Occipital lobe (tissue), 2 donors: ENCODE measurements around the gene MAPK10. TPM values are rescaled to one million over a fixed set of nuclear protein-coding genes. Genes with fewer than 3 reads are reported as not detected.
"Not testable (repeated sequence)": the region's sequence is repeated elsewhere in the genome, so short reads cannot be mapped to it uniquely, and the experiment has no call there.

Experiments used
- DNase-seq: peaks from one replicate; lab custom pipeline; 2025; lab: John Stamatoyannopoulos, UW
- total RNA-seq: library from RNA; depleted of rRNA; stranded (reverse); fragments of >200 nt; gene quantifications from one replicate; pipeline ENCODE4 v1.2.3, GENCODE V29; 2014

Gene MAPK10
- total RNA-seq, 1 donor from 2014 or later, result 265 TPM

DNA sequence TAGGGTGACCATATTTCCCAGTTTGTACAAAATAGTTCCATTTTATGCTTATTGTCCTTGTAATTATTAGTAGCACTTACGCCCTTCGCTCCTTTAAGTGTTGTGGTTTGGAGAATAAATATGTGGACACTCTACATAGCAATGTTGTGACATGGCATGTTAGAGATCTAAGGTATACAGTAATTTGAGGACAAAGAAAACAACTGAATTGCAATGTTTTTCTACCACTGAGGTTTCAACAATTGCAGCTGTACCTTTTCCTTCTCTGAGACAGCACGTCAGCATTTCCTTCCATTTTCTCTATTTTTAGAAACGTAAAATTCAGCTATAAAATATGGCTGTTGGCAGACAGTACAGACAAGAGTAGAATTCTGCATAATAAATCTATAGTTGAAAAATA, 323.1 kb downstream of the MAPK10 start:
- no peak for DNase-seq

DNA sequence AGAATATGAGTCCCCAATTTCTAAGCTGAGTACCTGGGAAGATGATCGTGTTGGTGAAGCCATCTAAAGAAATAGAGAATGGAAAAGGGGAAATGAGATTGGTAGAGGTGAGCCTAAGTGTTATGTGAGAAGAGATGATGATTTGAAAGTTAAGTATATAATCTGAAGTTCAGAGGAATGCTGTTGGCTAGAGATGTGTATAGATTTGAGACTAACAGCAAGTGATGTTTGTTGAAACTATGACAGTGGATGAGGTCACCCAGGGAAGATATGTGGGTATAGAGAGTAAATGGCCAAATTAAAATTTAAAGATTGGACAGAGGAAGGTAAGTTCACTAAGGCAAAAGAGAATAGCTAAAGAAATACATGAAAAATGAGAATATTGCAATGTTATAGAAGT, 324.2 kb downstream of the MAPK10 start:
- DNase-seq, result no peak

DNA sequence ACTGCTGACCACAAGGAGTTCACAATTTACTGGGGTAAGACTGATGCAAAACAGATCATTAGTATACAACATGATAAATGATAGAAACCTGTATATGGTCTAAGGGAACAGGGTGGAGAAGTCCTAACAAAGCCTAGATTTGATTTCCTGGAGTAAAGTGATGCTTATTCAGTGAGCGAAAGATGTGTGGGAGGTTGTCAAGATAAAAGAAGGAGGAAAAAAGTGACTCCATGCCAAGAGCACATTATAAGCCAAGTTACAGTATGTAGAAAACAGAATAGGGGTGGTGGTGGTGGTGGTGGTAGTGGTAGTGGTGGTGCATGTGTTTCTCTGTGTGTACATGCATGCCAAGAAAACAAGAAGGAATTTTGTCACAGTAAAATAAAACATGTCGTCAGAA, 325.2 kb downstream of the MAPK10 start:
- no peak for DNase-seq

DNA sequence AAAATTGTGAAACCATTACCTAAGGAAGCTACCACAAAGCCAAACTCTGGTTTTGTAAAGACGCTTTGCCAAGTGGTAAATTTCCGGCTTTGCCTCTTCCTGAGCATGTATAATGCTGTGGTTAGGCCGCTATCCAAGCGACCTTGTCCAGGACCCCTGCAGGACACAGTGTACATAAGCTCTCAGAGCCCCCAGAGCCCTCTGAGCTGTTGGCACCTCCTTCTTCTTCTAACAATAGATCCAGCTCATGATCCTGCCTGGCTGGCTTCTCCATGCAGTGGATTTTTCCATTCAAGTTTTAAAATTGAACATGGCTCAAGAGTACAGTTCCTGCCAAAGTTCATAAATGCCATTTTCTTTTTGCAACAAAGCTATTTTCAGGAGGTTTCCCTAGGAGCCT, 326.7 kb downstream of the MAPK10 start:
- DNase-seq, result peak; percentile 28

DNA sequence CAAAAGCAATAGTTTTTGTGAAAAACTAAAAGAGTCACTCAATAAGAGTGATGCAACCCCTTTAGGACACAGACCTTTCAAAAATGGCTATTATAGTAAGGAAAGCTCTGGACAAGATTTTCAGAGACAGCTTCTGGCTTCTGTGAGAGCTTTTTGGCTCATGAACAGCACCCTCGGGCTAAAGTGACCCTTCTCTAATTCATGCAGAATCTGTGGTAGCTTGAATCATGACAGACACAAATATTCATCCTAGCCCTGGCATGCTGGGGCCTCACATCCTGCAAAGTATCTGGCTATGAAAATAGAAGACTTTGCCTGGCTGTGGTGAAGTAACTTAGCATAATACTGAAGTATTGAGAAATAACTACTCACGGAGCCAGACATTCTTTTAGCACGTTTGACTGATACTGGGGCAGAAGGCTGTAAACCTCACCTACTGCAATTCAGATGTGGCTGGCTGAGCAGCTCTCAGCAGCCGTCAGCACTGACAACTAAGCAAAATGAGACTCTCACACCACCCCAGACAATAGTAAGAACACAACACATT, 327.3 kb downstream of the MAPK10 start:
- DNase-seq, result no peak

DNA sequence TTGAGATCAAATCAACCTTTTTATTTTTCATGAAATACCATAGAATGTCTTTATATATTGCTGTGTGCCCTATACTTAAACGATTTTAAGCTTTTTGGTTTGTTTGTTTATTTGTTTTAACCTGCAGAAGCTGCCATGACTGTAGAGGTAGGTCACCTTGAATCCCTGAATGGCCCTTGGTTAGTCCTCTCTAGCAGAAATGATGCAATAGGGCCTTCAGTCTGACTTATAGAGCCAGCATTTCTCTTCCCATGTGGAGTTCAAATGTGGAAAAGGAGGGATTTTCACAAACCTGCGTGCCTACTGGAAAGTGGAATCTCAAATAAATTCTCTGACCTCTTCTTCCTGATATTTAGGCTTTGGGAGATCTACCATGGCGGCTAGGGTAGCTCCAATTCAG, 327.9 kb downstream of the MAPK10 start:
- no peak for DNase-seq

DNA sequence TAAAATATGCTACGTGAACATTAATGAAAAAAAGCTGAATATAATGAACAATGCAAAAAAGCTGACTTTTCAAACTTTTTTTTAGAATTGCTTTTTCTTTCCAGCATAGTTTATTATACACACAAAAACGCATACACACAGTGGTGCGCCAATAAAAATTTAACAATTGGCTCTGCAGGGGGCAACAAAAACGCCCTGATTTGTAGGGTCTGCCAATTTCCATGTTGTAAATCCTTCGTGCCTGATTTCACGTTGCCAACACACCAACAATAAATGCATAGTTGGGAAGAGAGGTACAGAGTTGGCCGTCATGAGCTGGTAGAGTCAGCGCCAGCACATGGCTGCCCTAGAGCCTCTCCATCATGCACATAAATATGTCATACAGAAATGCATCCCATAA, 333.1 kb downstream of the MAPK10 start:
- no peak for DNase-seq

DNA sequence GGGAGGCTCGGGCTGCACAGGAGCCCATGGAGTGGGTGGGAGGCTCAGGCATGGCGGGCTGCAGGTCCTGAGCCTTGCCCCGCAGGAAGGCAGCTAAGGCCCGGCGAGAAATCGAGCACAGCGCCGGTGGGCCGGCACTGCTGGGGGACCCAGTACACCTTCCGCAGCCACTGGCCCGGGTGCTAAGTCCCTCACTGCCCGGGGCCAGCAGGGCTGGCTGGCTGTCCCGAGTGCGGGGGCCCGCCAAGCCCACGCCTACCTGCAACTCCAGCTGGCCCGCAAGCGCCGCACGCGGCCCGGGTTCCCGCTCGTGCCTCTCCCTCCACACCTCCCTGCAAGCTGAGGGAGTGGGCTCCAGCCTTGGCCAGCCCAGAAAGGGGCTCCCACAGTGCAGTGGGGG, 338.2 kb downstream of the MAPK10 start:
- DNase-seq, result not testable (repeated sequence)

DNA sequence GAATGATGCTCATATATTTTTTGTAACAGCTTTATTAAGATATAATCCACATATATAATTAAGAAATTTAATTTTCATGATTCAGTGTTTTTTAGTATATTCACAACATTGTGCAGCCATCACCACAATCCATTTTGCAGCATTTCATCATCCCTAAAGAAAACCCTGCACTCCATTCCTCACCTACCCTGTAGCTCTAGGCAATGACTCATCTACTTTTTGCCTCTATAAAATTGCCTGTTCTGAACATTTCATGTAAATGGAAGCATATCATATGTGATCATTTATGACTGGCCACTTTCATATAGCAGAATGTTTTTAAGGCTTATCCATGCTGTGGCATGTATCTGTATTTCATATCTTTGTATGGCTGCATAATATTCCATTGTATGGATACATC, 339.9 kb downstream of the MAPK10 start:
- DNase-seq, result no peak

DNA sequence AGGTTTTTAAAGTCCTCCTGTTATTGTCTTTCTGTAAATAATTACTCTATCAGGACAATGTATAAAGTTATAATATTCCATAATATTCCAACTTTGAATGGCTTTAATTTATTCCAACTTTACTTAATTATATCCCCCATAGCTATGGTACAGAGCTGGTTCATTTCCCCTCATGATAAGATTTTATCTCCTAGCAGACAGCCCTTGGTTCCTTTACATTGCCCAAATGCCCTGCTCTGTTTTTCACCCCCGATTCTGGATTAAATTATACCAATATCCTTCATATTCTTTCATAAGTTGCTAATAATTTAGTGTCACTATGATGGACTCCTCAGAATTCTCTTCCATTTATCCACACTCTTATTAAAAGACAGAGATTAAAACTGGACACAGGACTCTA, 340.5 kb downstream of the MAPK10 start:
- no peak for DNase-seq

DNA sequence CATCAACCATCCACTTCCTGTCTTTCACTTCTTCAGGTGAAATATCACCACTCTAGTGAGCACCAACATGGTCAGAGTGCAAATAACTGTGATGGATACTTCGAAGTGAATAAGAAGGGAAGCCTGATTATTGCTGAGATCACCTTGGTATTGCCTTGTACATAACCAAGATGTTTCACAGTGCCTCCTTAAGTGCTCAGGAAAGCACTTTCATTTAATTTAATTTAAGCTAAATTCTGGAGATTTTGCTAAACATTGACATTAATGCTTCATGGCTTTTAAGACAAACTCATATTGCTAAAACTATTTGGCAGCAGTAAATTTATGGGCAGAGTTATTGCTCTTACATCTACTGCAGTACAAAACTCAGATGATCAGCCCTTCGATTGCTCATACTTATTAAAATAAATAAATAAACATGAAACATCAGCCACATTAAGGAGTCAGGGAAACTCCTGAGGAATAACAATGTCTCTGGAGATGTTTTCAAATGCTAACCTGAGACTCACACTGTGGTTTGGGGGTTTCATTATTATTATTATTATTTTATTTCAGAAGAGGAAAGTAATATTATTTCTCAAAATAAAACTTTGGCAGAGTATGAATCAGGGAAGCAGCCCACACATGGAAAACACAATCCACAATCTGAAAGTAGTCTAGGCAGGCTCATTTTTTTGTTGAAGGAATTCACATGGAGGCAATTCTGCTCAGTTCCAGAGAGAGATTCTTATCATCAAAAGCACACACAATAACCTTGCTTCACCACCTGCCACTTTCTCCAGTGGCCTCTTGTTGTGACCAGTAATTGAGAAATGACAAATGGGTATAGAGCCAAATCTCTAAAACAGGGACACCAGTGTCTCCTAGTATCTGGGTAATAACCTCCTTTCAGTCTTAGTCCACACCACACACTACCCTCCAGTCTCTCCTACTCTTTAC, 344.2 kb downstream of the MAPK10 start:
- DNase-seq, result no peak

DNA sequence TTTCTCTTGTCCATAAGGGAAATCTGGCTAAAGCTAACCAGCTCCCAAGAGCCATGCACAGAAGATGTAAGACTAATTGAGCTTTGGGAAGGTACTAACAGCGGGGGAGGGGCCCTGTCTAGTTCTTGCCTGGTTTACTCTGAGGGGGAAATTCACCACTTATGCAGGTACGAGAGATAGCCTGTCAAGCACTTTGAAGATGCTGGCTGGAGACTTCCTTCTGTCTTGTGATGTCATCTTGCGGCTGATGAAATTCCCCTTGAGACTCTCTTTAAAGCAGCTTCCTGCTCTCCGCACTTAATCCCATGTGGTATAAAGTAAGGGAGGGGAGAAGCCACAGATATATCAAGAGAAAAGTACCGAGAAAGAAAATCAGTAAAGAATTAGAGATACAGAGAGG, 345.3 kb downstream of the MAPK10 start:
- no peak for DNase-seq

DNA sequence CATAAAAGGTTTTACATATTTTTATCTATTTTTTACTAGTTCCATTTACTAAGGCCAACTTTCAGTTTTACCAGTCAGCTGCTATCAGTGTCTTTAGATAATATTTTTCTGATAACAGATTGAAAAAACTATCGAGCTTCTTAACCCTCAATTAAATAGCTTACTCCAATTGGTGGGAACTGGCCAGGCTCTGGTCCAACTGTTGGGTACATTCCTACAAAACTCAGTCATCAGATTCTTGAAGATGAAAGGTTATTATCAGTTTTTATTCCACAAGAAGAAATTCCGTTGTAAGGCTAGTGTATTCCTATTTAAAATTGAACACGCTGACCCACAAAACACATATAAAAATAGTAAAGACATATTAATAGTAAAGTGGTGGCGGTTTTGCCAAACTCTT, 346.2 kb downstream of the MAPK10 start:
- no peak for DNase-seq

DNA sequence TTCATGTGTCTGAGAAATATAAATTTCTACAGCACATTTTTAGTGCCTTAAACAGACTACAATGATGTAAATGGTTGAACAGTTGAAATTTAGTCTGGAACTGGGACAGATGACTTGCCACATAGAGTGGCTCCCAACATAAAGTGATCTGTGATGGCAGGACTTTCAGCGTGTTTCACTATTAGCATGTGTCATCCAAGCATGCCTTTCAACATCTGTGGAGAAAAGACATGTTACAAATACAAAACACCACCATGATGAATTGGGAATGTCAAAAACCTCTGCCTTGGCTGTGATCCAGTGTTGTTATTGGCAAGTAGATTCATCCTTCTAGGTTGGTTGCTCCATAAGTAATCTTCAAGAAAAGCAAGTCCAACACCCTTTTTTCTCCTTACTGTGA, 348.7 kb downstream of the MAPK10 start:
- DNase-seq, result no peak

DNA sequence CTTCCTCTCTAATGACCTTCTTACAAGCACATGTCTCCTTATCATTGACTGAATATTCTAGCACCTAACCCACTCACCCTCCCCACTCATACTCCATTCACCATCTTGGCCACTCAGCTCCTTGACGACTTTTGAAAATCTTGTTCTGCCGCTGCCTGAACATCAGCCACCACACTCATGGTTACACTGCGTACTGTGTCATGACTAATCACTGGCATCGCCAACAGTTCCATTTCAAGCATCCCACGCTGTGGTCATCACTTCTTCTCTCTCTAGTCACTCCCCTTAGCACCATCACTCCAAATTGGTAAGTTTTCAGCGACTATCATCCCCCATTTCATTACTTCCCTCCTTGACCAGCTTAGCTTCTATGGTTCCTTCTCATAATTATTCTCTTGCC, 352.8 kb downstream of the MAPK10 start:
- DNase-seq, result peak; percentile 31

DNA sequence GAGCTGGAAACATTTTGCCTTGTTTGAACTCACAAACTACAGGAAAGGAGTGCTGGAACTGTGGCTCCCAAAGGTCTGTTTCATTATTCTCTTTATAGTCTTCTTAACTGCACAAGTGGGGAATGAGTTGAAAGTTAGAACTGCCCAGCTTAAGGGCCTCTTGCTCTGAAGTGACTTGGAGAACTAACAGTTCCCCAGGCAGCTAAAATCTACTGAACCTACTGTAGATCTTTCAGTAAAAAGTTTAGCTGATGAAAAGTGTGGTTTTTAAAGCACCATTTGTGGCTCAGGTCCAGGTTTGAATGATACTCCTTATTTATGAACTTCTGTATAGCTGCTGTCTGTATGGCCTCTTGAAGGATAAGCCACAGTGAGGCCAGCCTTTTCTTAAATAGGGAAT, 353.8 kb downstream of the MAPK10 start:
- DNase-seq, result no peak

DNA sequence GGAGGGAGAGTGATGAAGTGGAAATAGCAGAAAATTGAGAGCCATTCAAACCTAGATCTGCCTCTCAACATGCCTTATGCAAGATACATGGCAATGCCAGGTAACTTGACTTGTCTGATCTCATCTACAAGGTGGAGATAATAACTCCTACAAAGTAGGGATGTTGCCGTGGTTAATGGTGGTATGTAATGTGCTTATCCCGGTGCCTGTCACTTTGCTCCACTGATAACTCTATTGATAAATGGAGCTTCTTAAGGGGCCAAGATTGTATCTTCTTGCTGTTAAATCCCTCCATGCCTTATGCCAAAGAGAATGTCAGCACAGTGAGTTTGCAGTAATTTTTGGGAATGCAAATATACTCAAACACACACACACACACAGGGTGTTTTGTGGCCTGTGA, 355.8 kb downstream of the MAPK10 start:
- DNase-seq, result no peak

DNA sequence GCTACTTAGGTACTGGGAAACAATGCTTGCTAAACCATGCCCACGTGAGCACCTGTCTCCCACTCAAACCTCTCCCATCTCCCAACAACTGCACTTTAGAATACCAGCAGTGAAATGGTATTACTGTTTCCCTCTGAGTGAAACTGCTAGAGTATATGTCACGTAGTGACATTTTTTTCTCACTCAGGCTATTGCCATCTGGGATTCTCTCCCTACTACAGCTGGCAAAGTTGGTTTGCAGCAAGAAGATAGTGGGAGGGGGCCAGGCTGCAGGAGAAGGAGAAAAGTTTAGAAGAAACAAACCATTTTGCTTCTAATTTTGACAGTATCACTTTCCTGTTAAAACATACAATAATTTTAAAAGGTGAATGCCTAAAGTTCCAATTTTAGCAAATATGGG, 358.3 kb downstream of the MAPK10 start:
- DNase-seq, result no peak

DNA sequence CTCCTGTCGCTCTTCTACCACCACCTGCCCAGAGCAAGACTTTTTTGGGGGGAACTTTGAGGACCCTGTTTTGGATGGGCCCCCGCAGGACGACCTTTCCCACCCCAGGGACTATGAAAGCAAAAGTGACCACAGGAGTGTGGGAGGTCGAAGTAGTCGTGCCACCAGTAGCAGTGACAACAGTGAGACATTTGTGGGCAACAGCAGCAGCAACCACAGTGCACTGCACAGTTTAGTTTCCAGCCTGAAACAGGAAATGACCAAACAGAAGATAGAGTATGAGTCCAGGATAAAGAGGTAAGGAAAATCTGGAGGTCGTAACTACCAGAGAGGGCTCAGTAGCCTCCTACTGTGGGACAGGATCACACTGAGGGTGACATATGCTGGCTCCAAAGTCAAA, 364.5 kb downstream of the MAPK10 start:
- DNase-seq, result no peak

DNA sequence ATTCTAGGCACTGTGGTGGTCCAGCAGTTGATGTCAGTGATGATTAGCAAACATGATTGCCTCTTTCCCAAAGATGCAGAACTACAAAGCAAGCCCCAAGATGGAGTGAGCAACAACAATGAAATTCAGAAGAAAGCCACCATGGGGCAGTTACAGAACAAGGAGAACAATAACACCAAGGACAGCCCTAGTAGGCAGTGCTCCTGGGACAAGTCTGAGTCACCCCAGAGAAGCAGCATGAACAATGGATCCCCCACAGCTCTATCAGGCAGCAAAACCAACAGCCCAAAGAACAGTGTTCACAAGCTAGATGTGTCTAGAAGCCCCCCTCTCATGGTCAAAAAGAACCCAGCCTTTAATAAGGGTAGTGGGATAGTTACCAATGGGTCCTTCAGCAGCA, 365.3 kb downstream of the MAPK10 start:
- no peak for DNase-seq

DNA sequence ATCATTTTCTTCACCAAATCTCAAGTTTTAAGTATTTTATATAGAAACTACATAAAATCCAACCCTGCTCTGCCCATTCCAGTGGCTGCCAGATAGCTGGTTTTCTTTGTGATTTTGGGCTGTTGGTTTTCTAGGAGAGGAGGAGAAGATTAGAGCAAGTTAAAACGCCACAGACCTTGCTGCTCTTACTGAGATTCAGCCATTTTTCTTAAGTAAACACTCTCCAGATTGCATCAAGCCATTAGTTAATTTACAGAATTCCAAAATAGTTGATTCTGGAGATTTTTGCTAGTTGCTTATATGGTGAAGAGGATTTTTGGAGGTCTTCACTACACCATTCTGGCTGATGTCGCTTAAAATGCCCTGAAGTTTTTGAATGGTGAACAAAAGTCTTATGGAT, 366.2 kb downstream of the MAPK10 start:
- no peak for DNase-seq

DNA sequence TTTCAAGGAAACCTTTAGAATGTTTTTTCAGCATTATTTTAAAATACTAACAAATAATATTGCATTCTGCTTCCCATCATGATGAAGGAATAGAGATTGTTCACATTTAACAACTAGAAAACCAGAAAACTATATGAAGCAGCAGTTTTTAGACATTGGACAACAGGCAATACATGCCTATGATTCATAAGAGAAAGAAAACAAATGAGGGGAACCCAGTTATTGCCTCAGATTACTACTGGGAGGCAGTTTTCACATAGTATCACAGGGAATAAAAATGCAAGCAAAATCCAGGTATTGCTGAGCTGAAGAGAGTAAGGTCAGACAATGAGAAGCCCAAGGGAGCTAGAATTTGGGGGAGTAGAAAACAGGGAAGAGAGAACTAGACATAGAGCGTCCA, 373.6 kb downstream of the MAPK10 start:
- DNase-seq, result no peak

DNA sequence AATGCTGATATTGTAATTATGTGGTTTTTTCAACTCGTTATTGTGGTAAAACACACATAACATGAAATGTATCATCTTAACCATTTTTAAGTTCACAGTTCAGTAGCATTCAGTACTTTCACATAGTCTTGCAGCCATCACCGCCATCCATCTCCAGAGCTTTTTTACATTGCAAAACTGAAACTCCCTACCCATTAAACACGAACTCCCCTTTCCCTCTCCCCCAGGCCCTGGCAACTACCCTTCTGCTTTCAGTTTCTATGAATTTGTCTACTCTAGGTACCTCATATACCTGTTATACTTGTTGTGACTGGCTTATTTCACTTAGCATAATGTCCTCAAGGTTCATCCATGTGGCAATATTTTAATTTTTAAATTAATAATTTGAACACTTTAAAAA, 380.6 kb downstream of the MAPK10 start:
- DNase-seq, result no peak
